NCI-H1436 (cell line): ENCODE results near the gene ABCA8.

Experiments used
- DNase-seq: peaks from one replicate; lab custom pipeline; 2025; lab: John Stamatoyannopoulos, UW

ABCA8 gene

DNA sequence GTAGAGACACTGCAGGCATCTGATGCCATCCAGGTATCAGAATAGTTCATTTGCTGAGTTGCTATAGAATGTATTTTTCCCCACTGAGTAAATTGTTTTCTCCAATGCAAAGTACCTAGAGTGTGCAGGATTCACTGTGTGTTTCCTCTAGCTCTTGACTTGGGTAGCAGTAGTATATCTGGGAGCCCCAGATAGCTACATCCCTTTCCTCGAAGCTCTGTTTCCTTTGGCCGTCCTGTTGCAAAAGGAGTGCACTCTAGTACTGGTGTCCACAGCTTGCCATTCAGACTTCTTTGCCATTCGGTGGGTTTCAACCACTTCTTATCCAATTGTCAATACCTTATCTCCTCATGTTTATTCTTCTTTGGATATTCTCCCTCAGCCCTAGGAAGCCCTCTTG lies 12.8 kb downstream of the ABCA8 start:
- no peak for DNase-seq

DNA sequence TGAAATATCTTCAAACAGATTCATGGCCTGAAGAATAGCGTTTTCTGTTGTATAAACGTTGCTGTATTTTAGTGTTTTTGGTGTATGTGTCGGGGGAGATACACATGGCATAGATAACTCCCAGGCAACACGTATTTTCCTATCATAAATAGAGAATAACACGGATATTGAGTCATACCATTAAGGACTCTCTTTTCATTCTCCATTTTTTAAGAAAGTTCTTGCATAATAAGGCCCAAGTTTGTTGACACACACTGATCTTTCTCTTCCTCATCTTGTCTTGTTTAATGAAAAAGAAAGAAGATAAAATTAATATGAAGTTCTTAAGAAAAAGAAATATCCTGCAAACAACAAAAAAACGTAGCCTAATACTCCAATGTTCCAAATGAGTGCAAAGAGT lies 13.4 kb downstream of the ABCA8 start:
- DNase-seq: no peak

DNA sequence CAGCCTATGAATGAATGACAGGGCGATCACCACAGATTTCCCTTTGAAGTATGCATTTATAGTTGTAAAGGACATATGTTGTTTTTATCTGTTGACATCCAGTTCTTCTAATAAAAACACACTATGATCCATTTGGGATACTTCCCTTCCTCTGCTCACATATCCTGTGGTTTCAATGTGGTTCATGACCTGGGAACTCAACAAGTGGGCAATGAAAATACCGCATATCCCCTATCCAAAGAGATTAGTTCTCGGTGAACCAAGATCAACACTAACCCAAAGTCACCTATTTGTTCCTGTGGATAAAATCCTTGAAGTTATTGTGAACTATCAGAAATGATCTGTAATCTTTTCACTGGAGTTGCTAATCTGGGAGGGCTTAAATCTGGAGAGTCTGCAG lies 16.0 kb downstream of the ABCA8 start:
- no peak for DNase-seq

DNA sequence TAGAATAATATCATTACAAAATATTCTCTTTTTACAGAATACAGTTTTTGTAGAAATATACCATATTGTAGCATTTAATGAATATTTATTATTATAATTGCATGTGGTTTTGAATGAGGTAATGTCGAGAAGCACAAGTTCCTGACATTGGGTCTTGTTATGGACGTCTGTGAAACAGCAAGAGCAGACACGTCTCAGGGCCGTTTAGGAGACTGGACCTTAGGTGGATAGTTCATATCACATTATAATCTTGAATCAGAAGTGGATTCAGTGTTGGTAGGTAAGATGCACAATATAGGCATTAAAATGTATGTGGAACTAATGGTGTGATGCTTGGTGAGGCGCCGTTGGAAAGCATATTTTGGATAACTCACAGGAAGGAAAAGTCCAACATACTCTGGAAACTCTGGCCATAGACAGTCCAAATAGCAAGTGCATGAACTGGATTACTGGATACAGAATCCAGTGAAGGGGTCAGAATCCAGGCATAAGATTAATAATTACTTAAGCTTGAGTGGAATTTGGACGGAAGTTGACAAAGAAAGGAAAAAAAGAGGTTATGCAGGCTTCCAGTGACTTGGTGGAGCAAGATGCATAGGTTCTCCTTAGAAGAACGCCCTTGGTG lies 17.2 kb downstream of the ABCA8 start:
- DNase-seq: no peak

DNA sequence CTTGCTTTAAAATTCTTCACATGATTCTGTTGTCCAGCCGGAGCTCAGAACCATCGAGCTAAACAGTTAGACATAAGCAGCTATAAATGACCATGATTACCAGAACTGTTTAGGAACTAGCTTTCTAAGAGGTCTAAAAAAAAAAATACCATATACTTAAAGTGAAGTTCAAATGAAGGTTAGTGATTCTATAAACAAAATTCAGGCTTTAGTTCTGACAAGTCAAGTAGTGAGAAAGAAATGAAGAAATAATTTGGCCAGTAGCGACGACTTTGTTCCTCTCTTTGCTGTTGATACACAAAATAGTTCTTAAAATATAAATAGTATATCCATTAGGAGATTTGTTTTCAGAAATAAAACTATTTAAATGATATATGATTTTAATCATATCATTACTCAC lies 27.7 kb downstream of the ABCA8 start:
- no peak for DNase-seq

DNA sequence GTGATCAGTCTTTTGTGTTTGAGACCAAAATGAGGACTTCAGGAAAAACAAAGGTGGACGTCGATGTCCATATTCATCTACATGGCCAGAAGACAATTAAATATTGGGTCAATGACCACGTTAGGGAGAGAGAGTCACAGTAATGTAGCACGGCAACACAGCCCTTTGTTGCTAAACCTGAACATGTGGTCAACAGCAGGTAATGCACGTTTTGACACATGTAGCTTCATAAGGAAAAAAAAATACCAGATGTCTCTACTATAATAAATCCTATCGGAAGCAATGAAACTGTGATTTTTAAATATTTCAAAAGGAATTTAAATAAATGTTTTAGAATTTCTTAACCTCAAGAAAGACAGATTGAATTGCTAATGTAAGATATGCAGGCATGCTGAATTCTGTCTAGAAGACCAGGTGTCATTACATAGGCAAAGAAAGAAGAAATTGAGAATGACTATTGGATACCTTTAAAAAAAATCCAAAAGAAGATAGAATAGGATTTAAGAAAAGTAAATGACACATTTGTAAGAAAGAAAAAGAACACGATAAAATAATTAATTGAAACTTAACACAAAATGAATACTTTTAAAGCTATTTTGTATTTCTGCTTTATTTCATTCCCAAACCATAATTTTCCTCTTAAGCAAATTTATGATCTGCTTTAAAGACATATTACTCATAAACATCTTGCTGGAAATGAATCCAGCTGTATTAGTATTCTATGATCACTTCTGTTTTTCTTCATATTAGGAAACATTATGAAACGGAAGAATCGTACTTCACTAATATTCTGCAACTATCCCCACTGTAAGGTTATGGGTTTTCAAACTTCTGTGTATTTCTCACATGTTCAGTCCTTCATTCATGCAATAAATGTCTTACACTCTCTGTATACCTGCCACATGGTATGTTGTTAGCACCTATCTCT lies 30.1 kb downstream of the ABCA8 start:
- DNase-seq: no peak

DNA sequence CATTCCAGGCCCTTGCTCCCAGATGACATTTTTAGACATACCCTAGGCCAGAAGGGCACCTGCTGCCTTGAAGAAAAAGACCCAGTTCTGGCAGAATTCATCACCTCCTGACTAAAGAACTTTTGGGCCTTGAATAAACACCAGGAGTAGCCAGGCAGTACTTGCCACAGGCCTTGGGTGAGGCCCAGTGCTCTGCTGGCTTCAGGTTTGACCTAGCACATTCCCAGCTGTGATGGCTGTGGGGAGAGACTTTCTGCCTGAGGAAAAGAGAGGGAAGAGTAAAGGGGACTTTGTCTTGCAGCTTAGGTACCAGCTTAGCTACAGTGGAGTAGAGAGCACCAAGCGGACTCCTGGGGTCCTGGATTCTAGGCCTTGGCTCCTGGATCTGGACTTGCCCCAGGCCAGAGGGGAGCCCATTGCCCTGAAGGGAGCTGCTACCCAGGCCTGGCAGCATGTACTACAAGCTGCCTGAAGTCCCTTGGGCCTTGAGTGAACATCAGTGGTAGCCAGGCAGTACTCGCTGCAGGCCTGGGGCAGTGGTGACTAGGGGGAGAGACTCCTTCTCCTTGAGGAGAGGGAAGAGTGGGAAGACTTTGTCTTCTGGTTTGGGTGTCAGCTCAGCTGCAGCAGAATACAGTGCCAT lies 44.3 kb downstream of the ABCA8 start:
- DNase-seq: no peak

DNA sequence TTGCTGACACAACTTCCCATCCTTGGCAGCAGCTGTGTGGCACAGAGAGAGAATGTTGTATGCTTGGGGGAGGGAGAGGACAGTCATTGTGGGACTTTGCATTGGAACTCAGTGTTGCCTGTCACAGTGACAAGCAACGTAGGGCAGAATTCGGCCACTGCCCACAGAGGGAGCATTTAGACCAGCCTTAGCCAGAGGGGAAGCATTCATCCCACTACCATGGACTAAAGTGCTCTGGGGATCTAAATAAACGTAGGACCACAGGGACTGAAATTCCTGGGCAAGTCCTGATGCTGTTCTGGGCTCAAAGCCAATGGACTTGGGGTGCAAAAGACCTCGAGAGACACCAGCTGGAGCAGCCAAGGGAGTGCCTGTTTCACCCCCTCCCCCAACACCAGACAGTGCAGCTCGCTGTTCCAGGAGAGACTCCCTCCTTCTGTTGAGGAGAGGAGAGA lies 44.9 kb downstream of the ABCA8 start:
- no peak for DNase-seq

DNA sequence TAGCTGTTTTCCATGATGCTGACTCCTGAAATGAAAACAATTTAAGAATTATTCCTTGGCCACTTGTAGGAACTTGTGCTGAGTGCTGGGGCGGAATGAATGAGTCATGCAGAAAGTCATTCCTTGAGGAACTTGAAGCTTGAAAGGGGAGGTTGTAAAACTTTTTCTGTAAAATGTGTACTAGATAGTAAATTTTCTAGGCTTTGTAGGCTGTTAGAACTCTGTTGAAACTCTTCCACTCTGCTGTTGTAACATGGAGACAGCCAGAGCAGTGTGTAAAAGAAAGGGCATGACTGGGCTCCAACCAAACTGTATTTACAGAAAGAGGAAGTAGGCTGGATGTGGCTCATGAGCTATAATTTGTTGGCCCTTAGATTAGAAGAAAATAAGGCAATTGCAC lies 46.1 kb downstream of the ABCA8 start:
- no peak for DNase-seq

DNA sequence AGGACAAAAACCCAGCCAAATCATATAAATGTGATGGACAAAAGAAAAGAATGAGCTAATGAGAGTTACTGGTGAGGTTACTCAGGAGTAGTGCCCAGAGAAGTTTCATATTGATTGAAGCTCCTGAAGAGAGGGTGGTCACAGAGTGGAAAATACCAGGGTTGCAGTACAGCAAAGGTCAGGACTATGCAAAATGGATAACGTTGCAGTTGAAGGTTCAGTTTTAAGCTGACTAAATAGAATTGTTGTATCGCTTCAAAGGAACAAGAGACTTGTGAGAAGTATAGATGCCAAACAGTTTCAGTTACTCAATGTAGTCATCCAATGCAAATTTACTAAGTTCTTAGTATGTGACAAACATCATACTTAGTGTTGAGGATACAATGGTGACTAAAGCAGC lies 47.1 kb downstream of the ABCA8 start:
- DNase-seq: no peak

DNA sequence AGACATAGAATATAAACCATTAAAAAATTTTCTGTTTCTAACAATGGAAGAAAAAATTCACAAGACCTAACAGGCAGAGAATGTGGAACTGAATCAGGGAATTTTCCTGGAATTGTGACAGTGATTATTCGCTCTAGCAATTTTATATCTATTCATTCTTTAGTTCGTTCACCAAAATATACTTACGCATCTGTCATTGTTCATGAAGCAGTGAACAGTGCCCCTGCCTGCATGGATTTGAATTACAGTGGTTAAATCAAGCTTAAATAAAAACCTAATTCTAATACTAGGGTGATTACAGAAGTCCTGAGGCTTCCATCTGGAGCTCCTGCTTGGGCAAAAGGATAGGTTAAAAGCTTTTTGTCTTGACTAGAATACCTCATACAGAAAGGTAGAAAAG lies 48.6 kb downstream of the ABCA8 start:
- DNase-seq: no peak

DNA sequence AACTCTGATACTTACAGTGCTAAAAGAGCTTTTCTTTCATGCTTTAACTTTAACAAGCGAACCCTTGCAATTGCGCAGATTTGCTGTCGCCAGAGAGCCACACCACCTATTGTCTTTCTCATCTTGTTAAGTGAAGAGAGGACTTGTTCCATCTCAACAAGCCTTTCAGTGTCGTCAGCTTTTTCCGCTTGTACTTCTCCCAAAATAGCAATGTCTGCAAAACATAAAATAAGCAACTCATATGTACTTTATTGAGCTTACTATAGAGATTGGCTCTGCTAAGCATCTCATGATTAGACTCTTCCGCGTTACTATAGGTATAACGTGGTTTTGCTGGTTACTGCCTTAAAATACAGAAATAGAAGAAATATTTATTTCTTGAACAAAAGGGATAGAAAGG lies 51.9 kb downstream of the ABCA8 start:
- DNase-seq: no peak

DNA sequence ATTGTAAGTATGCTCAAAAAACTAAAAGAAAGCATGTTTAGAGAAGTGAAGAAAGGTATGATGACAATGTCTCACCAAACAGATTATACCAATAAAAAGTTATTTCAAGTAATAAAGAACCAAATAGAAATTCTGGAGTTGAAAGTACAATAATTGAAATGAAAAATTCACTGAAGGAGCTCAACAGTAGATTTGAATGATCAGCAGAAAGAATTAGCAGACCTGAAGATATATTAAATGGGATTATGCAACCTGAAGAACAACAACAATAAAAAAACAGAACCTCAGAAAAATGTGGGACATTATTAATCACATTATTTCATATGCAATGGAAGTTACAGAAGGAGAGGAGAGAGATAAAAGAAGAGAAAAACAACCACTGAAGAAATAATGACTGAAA lies 57.6 kb downstream of the ABCA8 start:
- no peak for DNase-seq

DNA sequence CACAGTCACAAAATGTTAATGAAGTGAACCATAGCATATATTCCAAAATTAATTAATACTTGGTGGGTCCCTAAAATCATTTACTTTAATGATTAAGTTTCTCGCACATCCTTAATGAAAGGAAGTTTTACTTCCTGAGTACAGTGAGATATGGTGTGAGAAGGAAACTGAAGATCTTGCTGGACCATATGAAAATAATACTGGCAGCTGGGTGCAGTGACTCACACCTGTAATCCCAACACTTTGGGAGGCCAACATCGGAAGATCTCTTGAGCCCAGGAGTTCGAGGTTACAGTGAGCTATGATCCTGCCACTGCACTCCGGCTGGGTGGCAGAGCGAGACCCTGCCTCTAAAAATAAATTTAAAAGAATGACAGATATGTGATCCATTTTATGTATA lies 62.5 kb downstream of the ABCA8 start:
- DNase-seq: no peak

DNA sequence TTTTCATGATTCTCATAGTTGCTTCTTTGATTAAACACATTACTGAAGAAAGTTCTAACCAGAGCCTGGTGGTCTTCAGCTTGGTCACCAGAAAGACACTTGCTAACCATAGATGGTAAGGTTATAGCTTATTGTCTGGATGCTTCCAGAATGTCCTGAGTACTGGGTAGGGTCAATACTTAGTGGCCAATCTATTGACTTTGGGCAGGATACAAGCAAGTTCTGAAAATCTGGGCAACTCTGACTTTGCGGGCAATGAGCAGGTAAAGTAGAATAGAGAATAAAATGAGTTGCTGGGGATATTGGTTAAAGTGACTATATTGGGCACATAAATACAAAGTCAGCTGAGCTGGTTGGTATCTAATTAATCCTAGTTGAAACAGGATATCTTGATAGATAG lies 63.0 kb downstream of the ABCA8 start:
- no peak for DNase-seq

DNA sequence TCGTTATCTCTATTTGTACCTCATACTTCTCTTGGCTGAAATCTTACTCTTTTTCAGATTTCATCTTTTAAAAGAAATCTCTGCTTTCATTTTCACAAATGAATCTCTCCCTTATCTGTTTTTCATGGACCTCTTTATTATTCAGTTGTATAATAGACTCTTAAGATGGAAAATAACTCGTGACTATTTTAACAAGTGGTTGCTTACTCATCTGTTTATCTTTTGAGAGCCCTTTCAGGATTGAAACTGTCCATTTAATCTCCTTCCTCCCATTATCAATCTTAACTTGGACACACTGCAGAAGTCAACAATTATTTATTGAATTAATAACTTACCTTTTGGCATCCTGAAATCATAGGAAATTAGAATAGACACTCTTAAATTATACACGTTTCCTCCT lies 68.8 kb downstream of the ABCA8 start:
- no peak for DNase-seq

DNA sequence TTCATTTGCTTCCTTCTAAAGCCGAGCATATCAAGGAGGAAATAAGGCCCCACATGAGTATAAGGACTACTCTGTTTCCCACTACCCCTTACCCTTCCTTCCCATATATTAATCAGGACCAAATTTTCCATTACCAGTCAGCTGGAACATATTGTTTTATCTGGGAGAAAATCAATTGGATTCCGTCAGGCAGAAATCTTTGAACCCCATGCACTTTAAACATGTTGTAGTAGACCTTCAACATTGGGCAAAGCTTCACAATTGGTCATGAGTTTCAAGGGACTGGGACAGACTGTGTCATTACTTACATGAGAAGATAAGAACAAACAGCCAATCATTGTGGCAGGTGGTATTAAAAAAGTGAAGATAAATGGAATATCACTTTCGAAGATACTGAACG lies 70.3 kb downstream of the ABCA8 start:
- DNase-seq: no peak

DNA sequence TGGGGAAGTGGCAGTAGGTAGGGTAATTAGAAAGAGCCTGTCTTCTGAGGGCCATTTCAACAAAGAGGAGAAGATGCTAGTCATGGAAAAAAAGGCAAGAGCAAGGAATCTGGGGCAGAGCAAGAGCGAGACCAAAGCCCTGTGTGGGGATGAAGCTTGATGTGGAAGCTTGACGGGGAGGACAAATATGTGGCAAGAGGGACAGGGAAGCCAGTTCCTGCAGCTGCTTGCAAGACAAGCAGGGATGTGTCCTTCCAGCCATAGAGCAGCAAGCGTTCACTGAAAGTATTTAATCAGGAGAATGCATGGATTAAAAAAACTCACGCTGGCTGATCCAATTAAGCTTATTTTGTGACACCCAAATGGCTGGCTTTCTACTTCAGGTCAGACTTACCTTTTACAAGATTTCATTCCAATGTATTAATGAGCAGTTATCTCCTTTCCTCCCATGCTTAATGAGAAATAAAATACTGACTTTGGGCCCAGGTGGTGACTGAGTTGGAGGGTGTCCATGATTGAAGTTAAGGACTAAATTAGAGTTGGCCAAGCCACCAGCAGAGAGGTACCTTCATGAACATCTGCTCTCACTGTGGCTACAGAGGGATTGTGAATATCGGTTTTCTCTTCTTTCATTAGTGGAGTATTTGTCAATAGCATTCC lies 76.8 kb downstream of the ABCA8 start:
- no peak for DNase-seq

DNA sequence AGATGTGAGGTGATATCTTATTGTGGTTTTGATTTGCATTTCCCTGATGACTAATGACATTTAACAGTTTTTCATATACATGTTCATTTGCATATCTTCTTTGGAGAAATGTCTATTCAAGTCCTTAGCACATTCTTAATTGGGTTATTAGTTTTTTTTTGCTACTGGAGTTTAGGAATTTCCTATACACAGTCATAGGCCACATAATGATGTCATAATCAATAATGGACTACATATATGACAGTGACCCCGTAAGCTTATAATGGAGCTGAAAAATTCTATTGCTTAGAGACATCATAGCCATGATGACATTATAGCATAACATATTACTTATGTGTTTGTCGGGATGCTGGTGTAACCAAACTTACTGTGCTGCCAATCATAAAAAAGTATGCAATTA lies 83.7 kb downstream of the ABCA8 start:
- DNase-seq: no peak

DNA sequence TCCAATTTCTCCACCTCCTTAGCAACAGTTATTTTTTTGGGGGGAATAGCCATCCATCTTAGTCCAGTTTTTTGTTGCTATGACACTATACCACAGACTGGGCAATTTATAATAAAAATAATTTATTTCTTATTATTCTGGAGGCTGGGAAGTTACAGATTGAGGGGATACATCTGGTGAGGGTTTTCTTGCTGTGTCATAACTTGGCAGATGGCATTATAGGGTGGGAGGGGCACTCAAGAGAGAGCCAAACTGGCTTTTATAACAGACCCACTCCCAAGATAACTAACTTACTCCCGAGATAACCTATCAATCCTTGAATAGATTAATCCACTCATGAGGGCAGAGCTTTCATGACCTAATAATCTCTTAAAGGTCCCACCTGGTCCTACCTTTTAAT lies 84.2 kb downstream of the ABCA8 start:
- no peak for DNase-seq

DNA sequence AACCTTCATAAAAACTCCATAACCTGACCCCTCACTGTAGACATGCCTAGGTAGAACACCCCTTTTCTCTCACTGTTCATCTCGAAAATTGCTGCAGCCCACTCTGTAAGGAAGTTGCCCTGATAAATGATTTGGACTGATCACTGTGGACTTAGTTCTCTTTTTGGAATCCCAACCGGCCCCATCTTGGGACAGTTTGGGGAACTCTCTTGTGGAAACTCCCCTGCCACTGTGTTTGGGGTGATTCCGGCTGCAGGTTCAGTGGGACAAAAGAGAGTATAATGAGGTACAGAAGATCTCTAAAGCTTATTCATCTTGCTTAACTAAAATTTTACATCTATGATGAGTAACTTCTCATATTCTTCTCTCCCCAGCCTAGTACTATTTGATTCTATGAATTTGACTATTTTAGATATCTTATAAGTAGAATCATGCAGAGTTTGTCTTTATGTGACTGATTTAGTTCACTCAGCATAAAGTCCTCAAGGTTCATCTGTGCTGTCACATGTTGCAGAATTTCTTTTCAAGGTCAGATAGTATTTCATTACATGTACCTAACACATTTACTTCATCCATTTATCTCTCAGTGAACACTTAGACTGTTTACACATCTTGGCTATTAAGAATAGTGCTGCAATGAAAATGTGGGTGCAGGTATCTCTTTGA lies 84.9 kb downstream of the ABCA8 start:
- no peak for DNase-seq

DNA sequence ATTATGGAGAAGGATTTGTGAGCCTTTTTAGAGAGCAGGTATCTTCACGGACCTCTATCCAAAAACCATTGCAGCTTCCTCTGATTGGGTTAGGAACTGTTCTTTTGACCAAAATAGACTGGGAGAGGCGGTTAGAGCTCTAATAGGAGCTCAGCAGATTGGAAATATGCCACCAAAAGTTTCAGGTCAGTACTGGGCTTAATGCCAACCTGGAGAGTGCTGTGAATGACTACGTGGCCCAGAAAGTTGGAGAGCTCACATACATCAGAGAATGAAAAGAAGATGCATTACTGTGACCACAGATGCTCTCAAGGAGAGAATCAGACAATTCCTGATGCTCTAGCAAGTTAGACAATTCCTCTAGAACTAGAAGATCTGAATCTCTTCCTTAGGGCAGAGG lies 86.5 kb downstream of the ABCA8 start:
- DNase-seq: no peak
